ENCODE measurements around the gene C16orf54.

GRCh38 chr16:29753516-29753915, 7.7 kb upstream of the C16orf54 start:
- no peak for TF ChIP-seq CTCF (IDR thresholded peaks at IDR 0.05)
- TF ChIP-seq POLR2A (IDR thresholded peaks at IDR 0.05), result no peak

All from body of pancreas (tissue), 4 donors.